ENCODE measurements around the gene GNL3.
"Not testable (repeated sequence)": the region's sequence is repeated elsewhere in the genome, so short reads cannot be mapped to it uniquely, and the experiment has no call there.

Gene GNL3

DNA sequence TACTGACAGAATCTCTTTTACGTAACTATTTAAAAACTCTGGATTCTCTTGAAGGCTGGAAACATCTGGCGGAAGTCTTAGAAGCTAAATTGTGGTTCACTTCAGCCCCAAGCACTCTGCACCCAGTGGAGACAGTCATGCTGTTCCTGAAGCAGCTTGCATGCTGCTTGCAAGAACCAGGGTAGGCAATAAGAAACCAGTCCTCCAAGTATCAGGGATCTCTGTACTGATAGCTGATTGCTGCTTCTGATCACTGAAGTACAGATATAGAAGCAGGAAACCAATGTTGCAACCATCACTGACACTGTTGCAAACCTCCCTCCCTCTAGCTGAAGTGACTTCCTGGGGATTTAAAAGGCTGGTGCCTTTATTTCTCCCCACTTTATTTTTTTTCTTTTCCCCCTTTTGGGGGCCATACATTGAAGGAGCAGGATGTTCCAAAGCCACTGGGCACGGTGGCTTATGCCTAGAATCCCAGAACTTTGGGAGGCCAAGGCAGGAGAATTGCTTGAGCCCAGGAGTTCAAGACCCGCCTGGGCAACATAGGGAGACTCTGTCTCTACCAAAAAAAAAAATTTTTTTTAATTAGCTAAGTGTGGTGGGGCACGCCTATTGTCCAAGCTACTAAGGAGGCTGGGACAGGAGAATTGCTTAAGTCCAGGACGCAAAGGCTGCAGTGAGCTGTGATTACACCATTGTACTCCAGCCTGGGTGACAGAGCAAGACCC, 35.3 kb downstream of the GNL3 start:
- DNase-seq (ENCODE audit: low read depth), result no peak

DNA sequence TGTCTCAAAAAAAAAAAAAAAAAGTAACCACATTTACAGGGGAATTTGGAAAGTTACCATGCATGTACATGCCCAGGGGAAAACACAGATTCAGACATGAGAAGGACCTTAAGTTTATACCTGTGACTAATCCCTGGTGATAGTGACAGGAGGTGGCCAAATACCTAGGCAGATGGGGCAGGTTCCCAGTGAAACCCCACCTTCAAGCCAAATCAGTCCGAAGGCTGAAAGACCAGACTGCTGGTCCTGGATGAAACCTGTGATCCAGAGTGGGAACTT, 35.8 kb downstream of the GNL3 start:
- no peak for DNase-seq (ENCODE audit: low read depth)

DNA sequence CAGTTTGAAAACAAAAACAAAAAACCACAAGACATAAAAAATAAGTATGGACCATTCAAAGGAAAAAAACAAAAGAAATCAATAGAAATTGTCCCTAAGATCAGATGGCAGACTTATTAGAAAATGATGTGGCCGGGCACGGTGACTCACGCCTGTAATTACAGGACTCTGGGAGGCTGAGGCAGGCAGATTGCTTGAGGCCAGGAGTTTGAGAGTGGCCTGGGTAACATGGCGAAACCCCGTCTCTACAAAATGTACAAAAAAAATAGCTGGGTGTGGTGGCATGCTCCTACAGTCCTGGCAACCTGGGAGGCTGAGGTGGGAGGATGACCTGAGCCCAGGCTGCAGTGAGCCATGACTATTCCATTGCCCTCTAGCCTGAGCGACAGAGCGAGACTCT, 36.7 kb downstream of the GNL3 start:
- DNase-seq (ENCODE audit: low read depth), result peak; percentile 6

DNA sequence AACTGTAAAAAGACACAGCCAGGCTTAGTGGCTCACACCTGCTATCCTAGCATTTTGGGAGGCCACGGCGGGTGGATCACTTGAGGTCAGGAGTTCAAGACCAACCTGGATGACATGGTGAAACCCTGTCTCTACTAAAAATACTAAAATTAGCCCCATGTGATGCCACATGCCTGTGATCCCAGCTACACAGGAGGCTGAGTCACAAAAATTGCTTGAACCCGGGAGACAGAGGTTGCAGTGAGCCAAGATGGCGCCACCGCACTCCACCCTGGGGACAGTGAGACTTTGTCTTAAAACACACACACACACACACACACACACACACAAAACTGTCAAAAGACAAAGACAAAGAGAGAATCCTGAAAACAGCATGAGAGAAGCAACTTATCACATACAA, 38.1 kb downstream of the GNL3 start:
- no peak for DNase-seq (ENCODE audit: low read depth)

DNA sequence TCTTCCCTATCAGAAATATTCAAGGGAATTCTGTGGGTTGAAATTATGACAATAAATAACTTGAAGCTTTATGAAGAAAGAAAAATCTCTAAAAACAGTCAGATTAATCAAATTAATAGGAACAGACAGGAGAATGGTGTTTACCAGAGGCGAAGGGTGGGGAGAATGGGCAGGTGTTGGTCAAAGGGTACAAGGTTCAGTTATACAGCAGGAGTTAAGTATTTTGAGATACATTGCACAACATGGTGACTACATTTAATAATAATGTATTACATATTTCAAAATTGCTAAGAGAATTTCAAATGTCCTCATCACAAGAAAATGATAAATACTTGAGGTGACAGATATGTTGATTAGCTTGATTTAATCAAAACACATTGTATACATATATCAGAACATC, 38.7 kb downstream of the GNL3 start:
- DNase-seq (ENCODE audit: low read depth), result no peak

DNA sequence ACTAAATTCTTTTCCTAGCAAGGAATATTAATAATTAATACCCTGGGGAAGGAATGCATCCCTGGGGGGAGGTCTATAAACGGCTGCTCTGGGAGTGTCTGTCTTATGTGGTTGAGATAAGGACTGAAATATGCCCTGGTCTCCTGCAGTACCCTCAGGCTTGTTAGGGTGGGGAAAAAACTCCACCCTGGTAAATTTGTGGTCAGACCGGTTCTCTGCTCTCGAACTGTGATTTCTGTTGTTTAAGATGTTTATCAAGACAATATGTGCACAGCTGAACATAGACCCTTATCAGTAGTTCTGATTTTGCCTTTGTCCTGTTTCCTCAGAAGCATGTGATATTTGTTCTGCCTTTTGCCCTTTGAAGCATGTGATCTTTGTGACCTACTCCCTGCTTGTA, 42.9 kb downstream of the GNL3 start:
- DNase-seq (ENCODE audit: low read depth), result not testable (repeated sequence)

DNA sequence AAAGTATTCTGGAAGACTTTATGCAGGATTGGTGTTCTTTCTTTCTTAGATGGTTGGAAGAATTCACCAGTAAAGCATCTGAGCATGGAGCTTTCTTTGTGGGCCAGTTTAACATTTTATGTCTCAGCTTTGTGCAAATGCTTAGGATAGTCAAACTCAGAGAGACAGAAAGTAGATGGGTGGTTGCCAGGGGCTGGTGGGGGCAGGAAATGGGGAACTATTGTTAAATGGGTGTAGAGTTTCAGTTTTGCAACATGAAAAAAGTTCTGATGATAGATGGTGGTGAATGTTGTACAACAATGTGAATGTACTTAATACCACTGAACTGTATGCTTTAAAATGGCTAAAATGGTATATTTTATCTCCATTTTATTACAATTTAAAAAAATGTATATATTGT, 44.8 kb downstream of the GNL3 start:
- no peak for DNase-seq (ENCODE audit: low read depth)

DNA sequence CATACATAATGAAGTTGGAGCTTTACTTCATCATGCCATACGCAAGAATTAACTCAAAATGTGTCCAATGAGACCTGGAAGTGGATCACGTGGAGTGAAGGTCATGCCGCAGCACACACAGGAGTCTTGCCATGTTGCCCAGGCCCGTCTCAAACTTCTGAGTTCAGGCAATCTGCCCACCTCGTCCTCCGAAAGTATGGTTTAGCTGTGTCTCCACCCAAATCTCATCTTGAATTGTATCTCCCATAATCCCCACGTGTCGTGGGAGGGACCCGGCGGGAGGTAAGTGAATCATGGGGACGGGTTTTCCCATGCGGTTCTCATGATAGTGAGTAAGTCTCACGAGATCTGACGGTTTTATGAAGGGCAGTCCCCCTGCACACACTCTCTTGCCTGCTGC, 45.8 kb downstream of the GNL3 start:
- no peak for DNase-seq (ENCODE audit: low read depth)

DNA sequence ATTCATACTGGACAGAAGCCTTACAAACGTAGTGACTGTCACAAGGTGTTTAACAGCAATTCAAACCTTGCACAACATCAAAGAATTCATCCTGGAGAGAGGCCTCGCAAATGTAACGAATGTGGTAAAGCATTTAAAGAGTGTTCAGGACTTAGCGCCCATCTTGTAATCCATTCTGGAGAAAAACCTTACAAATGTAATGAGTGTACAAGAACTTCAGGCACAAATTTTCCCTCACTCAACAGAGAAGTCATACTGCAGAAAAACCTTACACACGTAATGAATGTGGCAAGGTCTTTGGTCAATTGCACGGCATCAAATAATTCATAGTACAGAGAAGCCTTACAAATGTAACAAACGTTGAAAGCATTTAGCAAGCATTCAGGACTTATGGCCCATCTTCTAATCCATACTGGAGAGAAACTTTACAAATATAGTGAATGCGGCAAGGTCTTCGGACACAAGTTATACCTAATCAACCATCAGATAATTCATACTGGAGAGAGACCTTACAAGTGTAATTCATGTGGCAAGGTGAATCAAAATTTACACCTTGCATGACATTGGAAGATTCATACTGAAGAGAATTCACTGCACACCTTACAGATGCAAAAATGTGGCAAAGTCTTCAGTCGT, 47.5 kb downstream of the GNL3 start:
- no peak for DNase-seq (ENCODE audit: low read depth)

DNA sequence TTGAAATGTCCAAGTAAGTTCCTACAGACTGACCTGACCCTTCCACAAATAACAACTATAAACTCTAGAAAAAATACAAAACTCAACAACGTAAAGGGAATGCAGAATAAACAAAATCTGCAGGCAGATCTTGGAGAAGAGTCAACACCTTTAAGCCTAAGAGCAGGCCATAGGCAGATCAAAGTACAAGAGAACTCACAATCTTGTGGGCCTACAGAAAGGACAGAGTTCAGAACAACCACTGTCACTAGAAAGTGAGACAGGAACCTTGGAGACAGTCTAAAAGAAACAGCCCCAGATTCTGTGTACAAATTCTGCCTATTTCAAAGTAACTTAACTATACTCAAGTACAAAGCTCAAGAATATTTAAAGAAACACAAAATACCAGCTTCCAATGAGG, 53.9 kb downstream of the GNL3 start:
- no peak for DNase-seq (ENCODE audit: low read depth)

DNA sequence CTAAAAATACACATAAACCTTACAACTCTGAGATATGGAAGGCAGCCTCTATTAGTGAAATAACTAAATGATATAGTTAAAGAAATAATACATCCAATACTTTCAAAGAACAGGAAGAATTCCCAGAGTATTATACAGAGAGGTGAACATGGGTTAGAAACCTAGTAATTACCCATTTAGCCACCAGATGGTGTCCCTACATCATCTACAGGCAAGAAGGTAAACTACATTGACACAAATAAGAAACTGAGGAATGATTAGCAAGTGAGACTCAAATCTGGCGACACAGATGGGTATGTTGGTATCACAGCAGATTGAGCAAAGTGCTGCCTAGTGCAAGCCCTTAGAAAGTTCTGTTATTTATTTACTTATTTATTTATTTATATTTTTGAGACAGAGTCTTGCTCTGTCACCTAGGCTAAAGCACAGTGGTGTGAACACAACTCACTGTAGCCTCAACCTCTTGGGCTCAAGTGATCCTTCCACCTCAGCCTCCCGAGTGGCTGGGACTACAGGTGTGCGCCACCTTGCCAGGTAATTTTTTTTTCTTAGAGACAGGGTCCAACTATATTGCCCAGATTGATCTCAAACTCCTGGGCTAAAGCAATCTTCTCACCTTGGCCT, 56.7 kb downstream of the GNL3 start:
- DNase-seq (ENCODE audit: low read depth), result peak; percentile 42

DNA sequence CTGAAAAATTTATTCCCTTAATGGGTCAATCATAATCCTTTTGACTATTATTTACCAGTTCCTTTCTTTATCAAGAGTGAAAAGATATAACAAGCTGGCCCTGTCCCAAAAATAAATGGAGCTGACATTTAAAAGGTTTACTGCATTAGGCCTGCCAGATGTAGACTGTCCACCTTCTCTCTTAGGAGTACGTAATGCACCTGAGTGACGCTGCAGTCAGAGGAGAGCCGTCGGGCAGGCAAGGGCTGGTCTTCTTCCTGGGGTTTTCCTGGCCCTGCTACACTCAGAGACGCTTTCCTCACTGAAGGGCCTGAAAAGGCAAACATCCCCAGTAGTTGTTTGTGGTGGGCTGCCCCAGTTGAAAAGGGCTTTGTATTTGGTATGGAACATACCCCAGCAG, 57.3 kb downstream of the GNL3 start:
- no peak for DNase-seq (ENCODE audit: low read depth)

DNA sequence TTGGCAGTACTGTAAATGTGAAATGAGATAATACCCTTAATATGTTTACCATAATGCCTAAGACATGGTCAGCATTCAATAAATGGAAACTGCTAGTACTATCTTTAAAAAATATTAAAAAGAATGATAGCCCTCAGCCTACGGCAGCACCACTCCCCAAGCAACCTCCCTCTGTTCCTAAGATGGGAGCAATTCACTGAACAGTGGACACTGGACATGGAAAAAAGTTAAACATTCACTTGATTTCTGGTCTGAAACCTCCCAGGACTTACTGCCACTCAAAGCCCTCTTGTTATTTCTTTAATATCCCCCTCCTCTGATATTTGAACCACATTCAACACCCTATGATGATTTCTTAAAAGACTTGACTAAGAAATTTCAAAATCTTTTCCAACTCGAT, 57.9 kb downstream of the GNL3 start:
- DNase-seq (ENCODE audit: low read depth), result no peak
